ENCODE measurements around the gene IGF1R.

IGF1R gene

GRCh38 chr15:99009741-99010330, 361.5 kb downstream of the IGF1R start:
- no peak overlapping the region for H3K4me3 ChIP-seq (ENCODE audit: low read depth, low read length)
- no peaks in the 10 kb centered on the region for H3K27me3 ChIP-seq (ENCODE audit: control insufficient read depth, insufficient read depth, low read length)
- no peaks in the 10 kb centered on the region for H3K36me3 ChIP-seq (ENCODE audit: control insufficient read depth, insufficient read depth, low read length)
- H3K9ac ChIP-seq (ENCODE audit: low read depth, low read length), result no peak overlapping the region
- no peaks in the 10 kb centered on the region for H3K9me3 ChIP-seq (ENCODE audit: control insufficient read depth, insufficient read depth, low read length)
- no peaks in the 10 kb centered on the region for H3K4me1 ChIP-seq (ENCODE audit: control insufficient read depth, insufficient read depth, low read length)

DNA sequence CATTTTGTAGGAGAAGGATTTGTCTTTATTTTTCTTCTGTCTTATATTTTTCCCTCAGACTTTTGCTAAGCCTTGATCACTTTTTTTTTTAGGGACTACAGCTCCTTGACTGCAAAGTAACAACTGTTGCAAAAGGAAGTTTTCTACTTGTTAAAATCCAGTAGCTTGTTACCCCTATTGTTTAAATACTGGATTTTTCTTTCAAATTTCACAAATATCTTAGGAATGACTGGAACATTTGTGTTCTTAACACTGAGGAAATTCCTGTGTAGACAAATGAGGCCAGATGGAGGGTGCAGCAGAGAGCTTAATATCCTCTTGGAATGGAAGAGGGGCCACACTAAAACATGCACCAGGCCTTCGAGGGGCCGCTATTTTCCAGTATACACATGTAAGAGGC, 362.4 kb downstream of the IGF1R start:
- no peak overlapping the region for H3K4me3 ChIP-seq (ENCODE audit: low read depth, low read length)
- no peaks in the 10 kb centered on the region for H3K4me1 ChIP-seq (ENCODE audit: control insufficient read depth, insufficient read depth, low read length)
- H3K27me3 ChIP-seq (ENCODE audit: control insufficient read depth, insufficient read depth, low read length), result no peaks in the 10 kb centered on the region
- H3K36me3 ChIP-seq (ENCODE audit: control insufficient read depth, insufficient read depth, low read length), result no peaks in the 10 kb centered on the region
- H3K9me3 ChIP-seq (ENCODE audit: control insufficient read depth, insufficient read depth, low read length), result no peaks in the 10 kb centered on the region
- H3K9ac ChIP-seq (ENCODE audit: low read depth, low read length), result no peak overlapping the region
